ENCODE results near the gene TFB2M.

Gene TFB2M

GRCh38 chr1:246550402-246550801, 15.7 kb downstream of the TFB2M start:
- Histone ChIP-seq H3K4me1 (ENCODE audit: control insufficient read depth, insufficient read depth, low read depth, low read length) (no peaks in the 10 kb centered on the region), H4K8ac (ENCODE audit: low read length) (no peak overlapping the region), H3K36me3 (ENCODE audit: control insufficient read depth in 1 of 2, insufficient read depth in 2 of 2, low read depth in 1 of 2, low read length in 2 of 2) (peaks cover 46 to 86% of the 10 kb centered on the region in 2 experiments), H3K4me3 (ENCODE audit: insufficient read depth in 1 of 2, low read depth in 1 of 2, low read length in 2 of 2) (no peak overlapping the region), H2AFZ (ENCODE audit: low read depth, low read length) (no peak overlapping the region), H3K18ac (ENCODE audit: low read depth in 1 of 2, low read length in 2 of 2) (no peak overlapping the region), H2AK5ac (ENCODE audit: low read length, severe bottlenecking) (no peak overlapping the region), H2BK120ac (ENCODE audit: low read depth, low read length) (no peak overlapping the region), H2BK12ac (ENCODE audit: low read length in 2 of 2) (no peak overlapping the region), H2BK5ac (ENCODE audit: low read depth, low read length, poor library complexity, severe bottlenecking) (no peak overlapping the region), H3K9me3 (ENCODE audit: control insufficient read depth, low read length) (no peaks in the 10 kb centered on the region), H3K27me3 (ENCODE audit: control insufficient read depth in 1 of 2, insufficient read depth in 1 of 2, low read length in 2 of 2) (no peaks in the 10 kb centered on the region), H3K4ac (ENCODE audit: low read depth in 1 of 2, low read length in 2 of 2) (no peak overlapping the region), H4K91ac (ENCODE audit: low read length) (no peak overlapping the region), H3K27ac (ENCODE audit: low read length, poor library complexity, severe bottlenecking) (no peak overlapping the region), H3K4me2 (ENCODE audit: low read length, poor library complexity, severe bottlenecking) (no peak overlapping the region), H3K9ac (ENCODE audit: low read length) (no peak overlapping the region), H2BK15ac (ENCODE audit: low read depth, poor library complexity, severe bottlenecking) (no peak overlapping the region), H3K23ac (ENCODE audit: low read length in 2 of 2) (no peak overlapping the region), H3K79me1 (replicated peaks; ENCODE audit: low read length, poor library complexity, severe bottlenecking) (peaks cover 28% of the 10 kb centered on the region), H3K14ac (ENCODE audit: low read length in 2 of 2) (no peak overlapping the region)
- WGBS, result 83% methylated on average over 11 of the region's 11 CpGs
- DNase-seq, result no peak

DNA sequence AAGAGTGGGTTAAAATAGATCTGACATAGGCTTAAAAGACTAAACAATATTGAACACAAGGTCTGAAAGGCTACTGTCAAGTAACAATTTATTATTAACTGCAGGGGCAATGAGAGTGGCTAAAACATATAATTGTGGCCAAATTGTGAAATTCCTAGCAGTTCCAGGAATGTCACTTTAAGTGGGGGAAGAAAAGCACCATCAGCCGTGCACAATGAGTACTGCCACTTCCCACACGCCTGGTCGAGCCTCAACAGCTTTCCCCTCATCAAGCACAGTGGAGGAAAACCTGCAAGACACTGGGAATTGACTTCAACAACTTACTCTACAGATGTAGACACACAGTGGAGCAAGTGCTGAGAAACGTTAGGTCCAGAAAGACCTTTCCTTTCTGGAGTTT, 16.4 kb downstream of the TFB2M start:
- no peak overlapping the region for H3K27ac ChIP-seq (ENCODE audit: low read length, poor library complexity, severe bottlenecking)
- no peak for DNase-seq
- no peak overlapping the region for H4K91ac ChIP-seq (ENCODE audit: low read length)
- H2BK12ac ChIP-seq (ENCODE audit: low read length in 2 of 2), result no peak overlapping the region
- H4K8ac ChIP-seq (ENCODE audit: low read length), result no peak overlapping the region
- H3K27me3 ChIP-seq (ENCODE audit: control insufficient read depth in 1 of 2, insufficient read depth in 1 of 2, low read length in 2 of 2), result no peaks in the 10 kb centered on the region
- no peak overlapping the region for H2AFZ ChIP-seq (ENCODE audit: low read depth, low read length)
- H3K4me2 ChIP-seq (ENCODE audit: low read length, poor library complexity, severe bottlenecking), result no peak overlapping the region
- H3K23ac ChIP-seq (ENCODE audit: low read length in 2 of 2), result no peak overlapping the region
- H2BK5ac ChIP-seq (ENCODE audit: low read depth, low read length, poor library complexity, severe bottlenecking), result no peak overlapping the region
- no peak overlapping the region for H3K18ac ChIP-seq (ENCODE audit: low read depth in 1 of 2, low read length in 2 of 2)
- H3K4me3 ChIP-seq (ENCODE audit: insufficient read depth in 1 of 2, low read depth in 1 of 2, low read length in 2 of 2), result no peak overlapping the region
- no peaks in the 10 kb centered on the region for H3K4me1 ChIP-seq (ENCODE audit: control insufficient read depth, insufficient read depth, low read depth, low read length)
- H3K9me3 ChIP-seq (ENCODE audit: control insufficient read depth, low read length), result no peaks in the 10 kb centered on the region
- no peak overlapping the region for H3K14ac ChIP-seq (ENCODE audit: low read length in 2 of 2)
- WGBS, result 73% methylated on average over 4 of the region's 4 CpGs
- H3K9ac ChIP-seq (ENCODE audit: low read length), result no peak overlapping the region
- no peak overlapping the region for H2BK15ac ChIP-seq (ENCODE audit: low read depth, poor library complexity, severe bottlenecking)
- H3K79me1 ChIP-seq (replicated peaks; ENCODE audit: low read length, poor library complexity, severe bottlenecking), result peaks cover 24% of the 10 kb centered on the region
- H3K36me3 ChIP-seq (ENCODE audit: control insufficient read depth in 1 of 2, insufficient read depth in 2 of 2, low read depth in 1 of 2, low read length in 2 of 2), result peaks cover 48 to 85% of the 10 kb centered on the region in 2 experiments
- H2BK120ac ChIP-seq (ENCODE audit: low read depth, low read length), result no peak overlapping the region
- no peak overlapping the region for H2AK5ac ChIP-seq (ENCODE audit: low read length, severe bottlenecking)
- H3K4ac ChIP-seq (ENCODE audit: low read depth in 1 of 2, low read length in 2 of 2), result no peak overlapping the region

DNA sequence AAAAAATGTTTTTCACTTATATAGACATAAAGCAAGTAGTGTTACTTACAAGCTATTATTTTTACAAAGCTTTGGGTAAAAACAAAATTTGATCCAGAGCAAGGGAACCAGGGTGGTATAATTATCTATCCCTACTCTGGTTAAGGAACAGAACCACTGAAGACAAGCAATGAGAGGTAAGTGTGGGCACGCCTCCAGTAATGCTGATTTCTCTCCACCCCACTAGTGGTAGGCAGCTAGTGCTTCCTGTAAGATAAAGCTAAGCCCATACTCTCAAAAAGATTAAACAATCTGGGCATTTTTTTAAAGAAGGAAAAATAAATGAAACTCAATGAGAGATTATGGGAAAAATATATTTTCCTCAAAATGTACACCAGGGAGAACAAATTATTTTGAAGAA, 22.1 kb downstream of the TFB2M start:
- H2BK15ac ChIP-seq (ENCODE audit: low read depth, poor library complexity, severe bottlenecking), result no peak overlapping the region
- no peak overlapping the region for H3K18ac ChIP-seq (ENCODE audit: low read depth in 1 of 2, low read length in 2 of 2)
- no peak overlapping the region for H3K14ac ChIP-seq (ENCODE audit: low read length in 2 of 2)
- no peak overlapping the region for H2AFZ ChIP-seq (ENCODE audit: low read depth, low read length)
- DNase-seq, result no peak
- no peak overlapping the region for H3K4me2 ChIP-seq (ENCODE audit: low read length, poor library complexity, severe bottlenecking)
- H2AK5ac ChIP-seq (ENCODE audit: low read length, severe bottlenecking), result no peak overlapping the region
- no peak overlapping the region for H3K27ac ChIP-seq (ENCODE audit: low read length, poor library complexity, severe bottlenecking)
- H3K9me3 ChIP-seq (ENCODE audit: control insufficient read depth, low read length), result no peaks in the 10 kb centered on the region
- no peak overlapping the region for H3K4ac ChIP-seq (ENCODE audit: low read depth in 1 of 2, low read length in 2 of 2)
- WGBS, result no CpG with 5 or more reads among the region's 1 CpG
- H2BK120ac ChIP-seq (ENCODE audit: low read depth, low read length), result no peak overlapping the region
- no peak overlapping the region for H4K91ac ChIP-seq (ENCODE audit: low read length)
- H3K4me1 ChIP-seq (ENCODE audit: control insufficient read depth, insufficient read depth, low read depth, low read length), result no peaks in the 10 kb centered on the region
- peaks cover 7% of the 10 kb centered on the region for H3K79me1 ChIP-seq (replicated peaks; ENCODE audit: low read length, poor library complexity, severe bottlenecking)
- H3K23ac ChIP-seq (ENCODE audit: low read length in 2 of 2), result no peak overlapping the region
- no peaks in the 10 kb centered on the region for H3K27me3 ChIP-seq (ENCODE audit: control insufficient read depth in 1 of 2, insufficient read depth in 1 of 2, low read length in 2 of 2)
- H3K36me3 ChIP-seq (ENCODE audit: control insufficient read depth in 1 of 2, insufficient read depth in 2 of 2, low read depth in 1 of 2, low read length in 2 of 2), result peaks cover 27 to 87% of the 10 kb centered on the region in 2 experiments
- no peak overlapping the region for H3K4me3 ChIP-seq (ENCODE audit: insufficient read depth in 1 of 2, low read depth in 1 of 2, low read length in 2 of 2)
- H4K8ac ChIP-seq (ENCODE audit: low read length), result no peak overlapping the region
- no peak overlapping the region for H2BK5ac ChIP-seq (ENCODE audit: low read depth, low read length, poor library complexity, severe bottlenecking)
- H2BK12ac ChIP-seq (ENCODE audit: low read length in 2 of 2), result no peak overlapping the region
- no peak overlapping the region for H3K9ac ChIP-seq (ENCODE audit: low read length)

- no peak overlapping the region for H2AFZ ChIP-seq (ENCODE audit: low read depth, low read length)
- H2BK15ac ChIP-seq (ENCODE audit: low read depth, poor library complexity, severe bottlenecking), result no peak overlapping the region
- DNase-seq, result no peak
- no peaks in the 10 kb centered on the region for H3K4me1 ChIP-seq (ENCODE audit: control insufficient read depth, insufficient read depth, low read depth, low read length)
- H3K79me1 ChIP-seq (replicated peaks; ENCODE audit: low read length, poor library complexity, severe bottlenecking), result peaks cover 4% of the 10 kb centered on the region
- H3K14ac ChIP-seq (ENCODE audit: low read length in 2 of 2), result no peak overlapping the region
- H3K18ac ChIP-seq (ENCODE audit: low read depth in 1 of 2, low read length in 2 of 2), result no peak overlapping the region
- H3K4ac ChIP-seq (ENCODE audit: low read depth in 1 of 2, low read length in 2 of 2), result no peak overlapping the region
- no peak overlapping the region for H4K8ac ChIP-seq (ENCODE audit: low read length)
- no peak overlapping the region for H3K9ac ChIP-seq (ENCODE audit: low read length)
- no peak overlapping the region for H2AK5ac ChIP-seq (ENCODE audit: low read length, severe bottlenecking)
- H3K4me2 ChIP-seq (ENCODE audit: low read length, poor library complexity, severe bottlenecking), result no peak overlapping the region
- no peaks in the 10 kb centered on the region for H3K27me3 ChIP-seq (ENCODE audit: control insufficient read depth in 1 of 2, insufficient read depth in 1 of 2, low read length in 2 of 2)
- H2BK5ac ChIP-seq (ENCODE audit: low read depth, low read length, poor library complexity, severe bottlenecking), result no peak overlapping the region
- no peak overlapping the region for H3K27ac ChIP-seq (ENCODE audit: low read length, poor library complexity, severe bottlenecking)
- no peak overlapping the region for H3K23ac ChIP-seq (ENCODE audit: low read length in 2 of 2)
- H2BK12ac ChIP-seq (ENCODE audit: low read length in 2 of 2), result no peak overlapping the region
- 90% methylated on average over 6 of the region's 7 CpGs for WGBS
- H3K9me3 ChIP-seq (ENCODE audit: control insufficient read depth, low read length), result no peaks in the 10 kb centered on the region
- H4K91ac ChIP-seq (ENCODE audit: low read length), result no peak overlapping the region
- no peak overlapping the region for H3K4me3 ChIP-seq (ENCODE audit: insufficient read depth in 1 of 2, low read depth in 1 of 2, low read length in 2 of 2)
- H2BK120ac ChIP-seq (ENCODE audit: low read depth, low read length), result no peak overlapping the region
- peaks cover 20 to 63% of the 10 kb centered on the region in 2 experiments for H3K36me3 ChIP-seq (ENCODE audit: control insufficient read depth in 1 of 2, insufficient read depth in 2 of 2, low read depth in 1 of 2, low read length in 2 of 2)
Measured at GRCh38 chr1:246540738-246541491, 25.1 kb downstream of the TFB2M start.
